Measurements from ENCODE around the gene TBC1D25. TPM values are rescaled to one million over a fixed set of nuclear protein-coding genes. Genes with fewer than 3 reads are reported as not detected.

TBC1D25 gene
- total and polyA plus RNA-seq, 4 donors = 2.6 to 5.8 (median 3.3) TPM

GRCh38 chrX:48532161-48532560 is 7.4 kb upstream of the TBC1D25 start:
- Histone ChIP-seq H3K9me3 (ENCODE audit: control insufficient read depth in 4 of 4, low read length in 3 of 4) (no peaks in the 10 kb centered on the region), H3K27me3 (ENCODE audit: control insufficient read depth in 4 of 4, insufficient read depth in 4 of 4, low read length in 3 of 4) (no peaks in the 10 kb centered on the region), H3K36me3 (ENCODE audit: control insufficient read depth in 4 of 4, insufficient read depth in 3 of 4, low read depth in 1 of 4, low read length in 3 of 4) (peaks cover 2 to 17% (median 9%) of the 10 kb centered on the region in 4 donors), H3K4me1 (ENCODE audit: control insufficient read depth in 4 of 4, insufficient read depth in 4 of 4, low read length in 3 of 4) (no peaks in the 10 kb centered on the region), H3K9ac (ENCODE audit: low read depth in 1 of 2, low read length in 2 of 2) (no peak overlapping the region), H3K27ac (ENCODE audit: low read depth in 1 of 2, low read length in 2 of 2) (no peak overlapping the region), H3K4me3 (ENCODE audit: low read depth in 1 of 3, low read length in 3 of 3) (no peak overlapping the region)
- DNase-seq (ENCODE audit: low spot score) = no peak
- 91% methylated on average over 1 of the region's 1 CpG for WGBS
- no peak for TF ChIP-seq MAX (IDR thresholded peaks at IDR 0.05)
- TF ChIP-seq FOXA1 (IDR thresholded peaks at IDR 0.05) = no peak
- no peak for TF ChIP-seq FOXA2 (IDR thresholded peaks at IDR 0.05)
- no peak for TF ChIP-seq NR2F2 (IDR thresholded peaks at IDR 0.05)
- TF ChIP-seq RXRA (IDR thresholded peaks at IDR 0.05) = no peak
- TF ChIP-seq ZBTB33 (IDR thresholded peaks at IDR 0.05) = no peak
- TF ChIP-seq ATF3 (IDR thresholded peaks at IDR 0.05) = no peak

GRCh38 chrX:48533165-48533564 is 6.3 kb upstream of the TBC1D25 start:
- 97% methylated on average over 3 of the region's 3 CpGs for WGBS
- no peaks in the 10 kb centered on the region for H3K27me3 ChIP-seq (ENCODE audit: control insufficient read depth in 4 of 4, insufficient read depth in 4 of 4, low read length in 3 of 4)
- no peaks in the 10 kb centered on the region for H3K9me3 ChIP-seq (ENCODE audit: control insufficient read depth in 4 of 4, low read length in 3 of 4)
- H3K27ac ChIP-seq (ENCODE audit: low read depth in 1 of 2, low read length in 2 of 2) = no peak overlapping the region
- TF ChIP-seq RAD21 (IDR thresholded peaks at IDR 0.05) (no peak), CTCF (IDR thresholded peaks at IDR 0.05; ENCODE audit: low read depth, low read length, missing input control) (no peak), ATF3 (IDR thresholded peaks at IDR 0.05) (no peak), RXRA (IDR thresholded peaks at IDR 0.05) (no peak), JUND (IDR thresholded peaks at IDR 0.05) (no peak), GABPA (IDR thresholded peaks at IDR 0.05 in 1 of 2, conservative IDR thresholded peaks at IDR 0.05 in 1 of 2) (no peak), HNF4A (conservative IDR thresholded peaks at IDR 0.05) (no peak), YY1 (IDR thresholded peaks at IDR 0.05) (no peak), FOXA2 (IDR thresholded peaks at IDR 0.05) (no peak), HNF4G (IDR thresholded peaks at IDR 0.05) (no peak), MAX (IDR thresholded peaks at IDR 0.05) (no peak), EGR1 (IDR thresholded peaks at IDR 0.05; ENCODE audit: low read depth in 2 of 2) (no peak), ZBTB33 (IDR thresholded peaks at IDR 0.05) (no peak), SP1 (IDR thresholded peaks at IDR 0.05) (no peak)
- H3K36me3 ChIP-seq (ENCODE audit: control insufficient read depth in 4 of 4, insufficient read depth in 3 of 4, low read depth in 1 of 4, low read length in 3 of 4) = peaks cover 0 to 8% (median 4%) of the 10 kb centered on the region in 4 donors
- DNase-seq (ENCODE audit: low spot score) = no peak
- no peak overlapping the region for H3K9ac ChIP-seq (ENCODE audit: low read depth in 1 of 2, low read length in 2 of 2)
- H3K4me3 ChIP-seq (ENCODE audit: low read depth in 1 of 3, low read length in 3 of 3) = no peak overlapping the region
- H3K4me1 ChIP-seq (ENCODE audit: control insufficient read depth in 4 of 4, insufficient read depth in 4 of 4, low read length in 3 of 4) = no peaks in the 10 kb centered on the region

All from liver (tissue), 9 donors.